Measurements from ENCODE around the gene YY1. TPM values are rescaled to one million over a fixed set of nuclear protein-coding genes. Genes with fewer than 3 reads are reported as not detected.

The YY1 gene
- 66.0 to 78.8 TPM (median 68.8 TPM) in 5 replicates for total RNA-seq (2022; extraction: Qiagen RNA extraction)

DNA sequence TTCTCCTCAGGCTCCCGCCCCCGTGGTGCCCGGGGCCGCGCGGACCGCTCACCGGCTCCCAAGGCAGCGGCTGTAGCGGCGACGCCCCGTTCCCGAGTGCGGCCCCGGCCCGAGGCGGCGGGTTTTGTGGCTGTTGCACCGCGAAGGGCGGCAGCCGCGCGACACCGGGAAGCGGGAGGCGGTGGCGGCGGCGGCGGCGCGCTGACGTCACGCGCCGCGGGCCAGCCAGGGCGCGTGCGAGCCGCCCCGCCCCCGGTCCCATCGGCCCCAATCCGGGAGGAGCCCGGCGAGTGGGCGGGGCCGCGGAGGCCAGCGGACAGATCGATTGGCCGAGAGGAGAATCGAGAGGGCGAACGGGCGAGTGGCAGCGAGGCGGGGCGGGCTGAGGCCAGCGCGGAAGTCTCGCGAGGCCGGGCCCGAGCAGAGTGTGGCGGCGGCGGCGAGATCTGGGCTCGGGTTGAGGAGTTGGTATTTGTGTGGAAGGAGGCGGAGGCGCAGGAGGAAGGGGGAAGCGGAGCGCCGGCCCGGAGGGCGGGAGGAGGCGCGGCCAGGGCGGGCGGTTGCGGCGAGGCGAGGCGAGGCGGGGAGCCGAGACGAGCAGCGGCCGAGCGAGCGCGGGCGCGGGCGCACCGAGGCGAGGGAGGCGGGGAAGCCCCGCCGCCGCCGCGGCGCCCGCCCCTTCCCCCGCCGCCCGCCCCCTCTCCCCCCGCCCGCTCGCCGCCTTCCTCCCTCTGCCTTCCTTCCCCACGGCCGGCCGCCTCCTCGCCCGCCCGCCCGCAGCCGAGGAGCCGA lies at the start of gene YY1:
TSS of gene YY1 (plus strand) at position 726 of the 792 bp plus-strand sequence. CDS start 101 bp downstream, outside the sequence.

GRCh38 chr14:100306101-100306997 lies 67.4 kb downstream of the YY1 start, which contains the start of gene SLC25A29:
SLC25A29 (minus strand) TSS chr14:100306444; CDS start chr14:100306232, 212 bp downstream.

DNA sequence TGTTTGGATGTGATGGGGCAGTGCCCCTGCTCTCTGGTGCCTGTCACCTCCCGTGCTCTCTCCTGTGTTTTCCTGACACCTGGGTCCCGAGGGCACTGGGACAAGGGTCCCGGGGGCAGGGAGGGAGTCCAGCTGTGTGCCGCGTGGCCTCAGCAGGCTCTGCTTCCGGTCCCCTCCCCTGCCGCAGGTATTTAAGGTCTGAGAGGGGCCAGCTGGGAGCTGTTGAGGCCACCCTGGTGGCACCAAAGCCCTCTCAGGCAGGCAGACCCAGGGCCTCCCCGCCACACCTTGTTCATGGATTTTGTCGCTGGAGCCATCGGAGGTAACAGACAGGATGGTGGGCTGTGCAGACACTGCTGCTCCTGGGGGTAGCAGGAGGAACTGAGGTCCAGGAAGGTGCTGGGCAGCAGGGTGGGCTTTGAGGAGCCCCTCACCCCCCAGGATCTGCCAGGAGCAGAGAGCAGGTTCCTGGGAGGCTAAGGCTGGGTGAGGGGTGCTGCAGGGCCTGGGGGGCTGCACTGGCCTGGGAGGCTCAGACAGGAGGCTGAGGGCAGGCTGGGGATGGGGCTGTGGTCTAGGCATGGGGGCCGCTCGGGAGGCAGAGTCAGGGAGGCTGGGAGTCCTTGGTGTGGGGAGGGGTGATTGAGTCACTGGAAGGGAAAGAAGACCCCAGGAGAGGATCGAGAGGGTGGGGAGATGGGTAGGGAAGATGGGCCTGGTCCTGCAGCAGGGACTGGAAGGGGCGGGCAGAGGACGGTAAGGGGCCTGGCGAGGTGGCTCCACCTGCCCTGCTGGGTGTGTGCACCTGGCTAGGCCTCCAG lies 84.4 kb downstream of the YY1 start, which contains the start of gene SLC25A47:
TSS of gene SLC25A47 (plus strand) at position 219 of the 821 bp plus-strand sequence. CDS start at position 295, 76 bp downstream.

Other genes starting within 250 kb of the YY1 start
- gene EVL, start 173.7 kb upstream of the YY1 start, total RNA-seq (2022; extraction: Qiagen RNA extraction): 23.1 to 34.5 TPM (median 33.5 TPM) in 5 replicates
- gene DEGS2, start 79.5 kb upstream of the YY1 start, total RNA-seq (2022; extraction: Qiagen RNA extraction): 1.5 to 3.3 TPM (median 2.8 TPM) in 5 replicates
- gene SLC25A29, start 67.3 kb downstream of the YY1 start, total RNA-seq (2022; extraction: Qiagen RNA extraction): 7.1 to 10.2 TPM (median 8.6 TPM) in 5 replicates
- gene SLC25A47, start 84.2 kb downstream of the YY1 start, total RNA-seq (2022; extraction: Qiagen RNA extraction): not detected in 5 replicates
- 8.1 to 10.5 TPM (median 10.0 TPM) in 5 replicates for gene WDR25, start 137.3 kb downstream of the YY1 start, total RNA-seq (2022; extraction: Qiagen RNA extraction)